Activated T-cell treated with anti-CD3 and anti-CD28 coated beads, Interleukin-2, amount 50 U/mL, for 1 hour (primary cell): Measurements from ENCODE around the gene COPS2.
"Not testable (repeated sequence)": the region's sequence is repeated elsewhere in the genome, so short reads cannot be mapped to it uniquely, and the experiment has no call there.

Experiments
- DNase-seq: peaks from one replicate; pipeline ENCODE4 v3.0.0-alpha.2; 2020

The COPS2 gene

GRCh38 chr15:49155110-49155833 lies at the start of gene COPS2:
TSS of gene COPS2 (minus strand) at chr15:49155599. CDS start at chr15:49155578, 21 bp downstream.
- DNase-seq = peak; percentile 88

DNA sequence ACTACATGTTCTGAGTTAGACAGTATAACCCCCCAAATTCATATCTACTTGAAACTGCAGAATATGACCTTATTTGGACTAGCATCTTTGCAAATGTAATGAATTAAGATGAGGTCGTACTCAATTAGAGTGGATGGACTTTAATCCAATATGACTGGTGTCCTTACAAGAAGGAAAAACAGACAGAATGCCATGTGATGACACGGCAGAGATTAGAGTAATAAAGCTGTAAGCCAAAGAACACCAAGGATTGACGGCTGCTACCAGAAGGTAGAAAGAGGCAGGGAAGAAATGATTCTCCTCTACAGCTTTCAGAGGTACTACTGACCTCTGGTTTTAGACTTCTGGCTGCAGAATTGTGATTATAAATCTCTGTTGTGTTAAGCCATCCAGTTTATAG lies 44.9 kb upstream of the COPS2 start:
- no peak for DNase-seq

DNA sequence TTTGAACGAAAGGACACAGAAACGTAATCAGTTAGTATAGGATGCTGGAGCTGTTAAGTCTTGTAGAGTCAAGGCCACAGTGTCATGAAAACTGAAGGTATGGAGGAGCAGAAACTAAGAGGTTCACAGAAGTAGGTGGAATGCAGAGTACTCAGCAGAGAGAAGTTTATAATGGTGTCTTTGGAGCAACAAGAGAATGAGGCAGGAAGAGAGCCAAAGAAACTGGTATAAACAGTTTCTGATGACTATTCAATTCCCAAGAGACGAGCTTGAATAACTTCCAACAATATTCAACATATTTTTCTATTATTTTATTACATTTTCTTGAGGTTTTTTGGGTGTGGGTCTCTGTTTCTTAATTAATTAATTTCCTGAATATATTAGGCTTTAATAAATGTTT lies 44.3 kb upstream of the COPS2 start:
- no peak for DNase-seq

DNA sequence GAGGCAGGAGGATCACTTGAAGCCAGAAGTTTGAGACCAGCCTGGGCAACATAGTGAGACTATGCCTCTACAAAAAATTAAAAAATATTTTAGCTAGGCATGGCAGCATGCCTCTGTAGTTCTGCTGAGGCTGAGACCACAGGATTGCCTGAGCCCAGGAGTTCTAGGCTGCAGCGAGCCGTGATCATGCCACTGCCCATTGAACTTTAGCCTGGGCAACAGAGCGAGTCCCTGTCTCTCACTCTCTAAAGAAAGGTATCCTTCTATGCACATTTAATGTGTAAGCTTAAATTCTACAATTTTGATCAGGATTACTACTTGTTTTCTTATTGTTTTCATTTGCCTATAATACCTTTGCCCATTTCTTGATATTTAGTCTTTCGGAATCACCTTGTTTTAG lies 41.5 kb upstream of the COPS2 start:
- no peak for DNase-seq

GRCh38 chr15:49191892-49192291 lies 36.5 kb upstream of the COPS2 start:
- DNase-seq = no peak

GRCh38 chr15:49190586-49190985 lies 35.2 kb upstream of the COPS2 start:
- no peak for DNase-seq

DNA sequence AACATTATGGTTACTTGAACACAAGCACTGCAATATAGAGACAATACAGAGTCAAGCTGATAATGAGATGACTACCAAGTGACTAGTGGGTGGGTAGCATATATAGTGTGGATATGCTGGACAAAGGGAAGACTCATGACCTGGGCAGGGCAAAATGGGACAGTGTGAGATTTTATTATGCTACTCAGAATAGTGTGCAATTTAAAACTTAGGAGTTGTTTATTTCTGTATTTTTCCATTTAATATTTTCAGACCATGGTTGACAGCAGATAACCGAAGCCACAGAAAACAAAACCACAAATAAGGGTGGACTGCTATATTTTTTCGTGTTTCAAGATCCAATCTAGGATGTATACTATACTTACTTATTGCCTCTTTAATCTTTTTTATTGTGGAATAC lies 34.2 kb upstream of the COPS2 start:
- DNase-seq = no peak

- no peak for DNase-seq
These were observed 33.5 kb upstream of the COPS2 start for GRCh38 chr15:49188933-49189332.

DNA sequence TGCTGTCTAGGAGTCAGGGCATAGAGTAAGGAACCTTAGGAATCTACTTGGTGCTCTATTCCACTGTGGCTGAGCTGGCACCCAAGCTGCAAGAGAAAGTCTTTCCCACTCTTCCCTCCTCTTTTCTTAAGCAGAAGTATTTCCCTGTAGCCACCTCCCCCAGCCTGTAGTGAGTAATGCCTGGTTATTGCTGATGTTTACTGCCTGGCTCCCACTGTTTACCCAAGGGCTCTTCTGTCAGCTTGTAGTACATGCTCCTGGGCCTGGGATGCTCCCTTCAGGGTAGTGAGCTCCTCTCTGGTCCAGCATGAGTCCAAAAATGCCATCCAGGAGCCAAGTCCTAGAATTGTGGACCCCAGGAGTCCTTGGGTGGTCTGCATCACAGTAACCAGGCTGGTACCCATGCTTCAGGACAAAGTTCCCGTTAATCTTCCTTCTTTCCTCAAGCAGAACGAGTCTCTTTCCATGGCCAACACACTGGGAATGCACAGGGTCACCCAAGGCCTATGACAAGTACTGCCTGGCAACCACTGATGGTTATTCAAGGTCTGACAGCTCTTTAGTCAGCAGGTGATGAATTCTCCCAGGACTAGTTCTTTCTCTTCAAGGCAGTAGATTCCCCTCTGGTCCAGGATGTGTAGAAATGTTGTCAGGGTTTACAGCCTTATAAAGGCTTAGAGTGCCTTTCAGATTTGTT lies 32.3 kb upstream of the COPS2 start:
- no peak for DNase-seq

DNA sequence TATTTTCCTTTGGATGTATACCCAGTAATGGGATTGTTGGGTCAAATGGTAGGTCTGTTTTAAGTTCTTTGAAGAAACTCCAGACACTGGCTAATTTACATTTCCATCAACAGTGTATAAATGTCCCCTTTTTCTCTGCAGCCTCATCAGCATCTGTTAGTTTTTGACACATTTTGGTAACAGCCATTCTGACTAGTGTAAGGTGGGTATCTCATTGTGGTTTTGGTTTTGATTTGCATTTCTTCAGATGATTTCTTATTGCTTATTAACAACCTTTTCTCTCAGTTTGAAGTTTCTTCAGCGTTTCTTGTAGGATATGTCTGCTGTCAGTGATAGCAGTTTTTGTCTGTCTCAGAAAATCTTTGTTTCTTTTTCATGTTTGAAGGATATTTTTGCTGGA lies 30.1 kb upstream of the COPS2 start:
- no peak for DNase-seq

GRCh38 chr15:49183741-49184140 lies 28.3 kb upstream of the COPS2 start:
- DNase-seq = not testable (repeated sequence)

DNA sequence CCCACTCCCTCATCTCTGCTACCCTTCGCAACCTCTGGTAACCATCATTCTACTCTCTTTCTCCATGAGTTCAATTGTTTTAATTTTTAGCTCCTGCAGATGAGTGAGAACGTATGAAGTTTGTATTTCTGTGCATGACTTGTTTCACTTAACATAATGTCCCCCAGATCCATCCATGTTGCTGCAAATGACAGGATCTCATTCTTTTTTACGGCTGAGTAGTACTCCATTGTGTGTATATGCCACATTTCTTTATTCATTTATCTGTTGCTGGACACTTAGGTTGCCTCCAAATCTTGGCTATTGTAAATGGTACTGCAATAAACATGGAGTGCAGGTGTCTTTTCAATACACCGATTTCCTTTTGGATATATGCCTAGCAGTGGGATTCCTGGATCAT lies 26.7 kb upstream of the COPS2 start:
- DNase-seq = no peak

- DNase-seq = no peak
These were observed 24.2 kb upstream of the COPS2 start for GRCh38 chr15:49179433-49180190.

DNA sequence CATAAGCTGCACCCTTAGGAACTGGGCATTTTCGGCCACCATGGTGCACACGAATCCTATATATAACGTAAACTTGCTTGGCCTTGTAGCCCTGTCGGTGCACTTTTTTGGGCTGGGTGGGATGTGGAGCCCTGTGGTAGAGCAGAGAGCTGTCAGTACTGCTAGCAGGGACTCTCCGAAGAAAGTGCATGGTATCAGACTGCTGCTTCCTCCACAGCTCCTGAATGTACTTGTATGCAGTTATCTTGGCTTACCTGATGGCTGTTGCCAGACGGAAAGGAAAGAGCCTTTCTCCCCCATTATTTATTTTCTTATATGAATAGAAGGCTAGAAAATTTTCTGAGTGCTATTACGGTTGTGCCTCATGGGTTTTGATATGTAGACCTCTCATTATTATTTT lies 23.1 kb upstream of the COPS2 start:
- DNase-seq = no peak

DNA sequence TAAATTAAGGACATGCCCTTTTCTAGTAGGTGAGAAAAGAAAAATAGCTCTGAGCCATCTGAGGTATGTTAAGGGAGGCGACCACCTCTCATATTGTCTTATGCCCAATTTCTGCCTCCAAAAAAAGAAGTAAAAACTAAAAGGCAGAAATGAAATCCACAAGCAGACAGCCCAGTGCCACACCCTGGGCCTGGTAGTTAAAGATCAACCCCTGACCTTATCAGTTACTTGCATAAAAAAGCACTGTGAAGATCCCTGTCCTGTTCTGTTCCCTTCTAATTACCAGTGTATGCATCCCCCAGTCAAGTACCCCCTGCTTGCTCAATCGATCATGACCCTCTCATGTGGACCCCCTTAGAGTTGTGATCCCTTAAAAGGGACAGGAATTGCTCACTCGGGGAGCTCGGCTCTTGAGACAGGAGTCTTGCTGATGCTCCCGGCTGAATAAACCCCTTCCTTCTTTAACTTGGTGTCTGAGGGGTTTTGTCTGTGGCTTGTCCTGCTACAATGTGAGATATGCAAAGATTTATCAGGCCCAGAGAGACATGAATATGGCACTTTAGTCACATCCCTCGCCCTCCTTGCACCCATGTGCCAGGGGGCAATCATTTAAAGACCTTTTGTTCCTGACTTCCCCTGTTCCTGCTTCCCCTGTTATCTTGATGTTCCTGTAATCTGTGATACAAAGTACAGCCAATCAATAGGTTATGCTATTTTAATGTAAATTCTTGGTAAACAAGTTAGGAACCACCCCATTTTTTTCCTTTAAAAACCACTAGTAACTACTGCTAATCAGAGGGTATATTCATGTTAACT lies 20.4 kb upstream of the COPS2 start:
- not testable (repeated sequence) for DNase-seq

GRCh38 chr15:49174902-49175301 lies 19.5 kb upstream of the COPS2 start:
- DNase-seq = no peak

DNA sequence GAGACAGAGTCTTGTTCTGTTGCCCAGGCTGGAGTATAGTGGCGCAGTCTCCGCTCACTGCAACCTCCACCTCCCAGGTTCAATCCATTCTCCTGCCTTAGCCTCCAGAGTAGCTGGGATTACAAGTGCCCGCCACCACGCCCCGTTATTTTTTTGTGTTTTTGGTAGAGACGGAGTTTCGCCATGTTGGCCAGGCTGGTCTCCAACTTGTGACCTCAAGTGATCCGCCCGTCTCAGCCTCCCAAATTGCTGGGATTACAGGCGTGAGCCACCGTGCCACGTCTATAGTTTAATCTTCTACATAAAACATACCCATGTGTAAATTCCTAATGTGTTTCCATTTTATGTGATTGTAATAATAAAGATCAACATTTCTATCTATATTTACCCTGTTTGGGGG lies 16.4 kb upstream of the COPS2 start:
- DNase-seq = no peak

DNA sequence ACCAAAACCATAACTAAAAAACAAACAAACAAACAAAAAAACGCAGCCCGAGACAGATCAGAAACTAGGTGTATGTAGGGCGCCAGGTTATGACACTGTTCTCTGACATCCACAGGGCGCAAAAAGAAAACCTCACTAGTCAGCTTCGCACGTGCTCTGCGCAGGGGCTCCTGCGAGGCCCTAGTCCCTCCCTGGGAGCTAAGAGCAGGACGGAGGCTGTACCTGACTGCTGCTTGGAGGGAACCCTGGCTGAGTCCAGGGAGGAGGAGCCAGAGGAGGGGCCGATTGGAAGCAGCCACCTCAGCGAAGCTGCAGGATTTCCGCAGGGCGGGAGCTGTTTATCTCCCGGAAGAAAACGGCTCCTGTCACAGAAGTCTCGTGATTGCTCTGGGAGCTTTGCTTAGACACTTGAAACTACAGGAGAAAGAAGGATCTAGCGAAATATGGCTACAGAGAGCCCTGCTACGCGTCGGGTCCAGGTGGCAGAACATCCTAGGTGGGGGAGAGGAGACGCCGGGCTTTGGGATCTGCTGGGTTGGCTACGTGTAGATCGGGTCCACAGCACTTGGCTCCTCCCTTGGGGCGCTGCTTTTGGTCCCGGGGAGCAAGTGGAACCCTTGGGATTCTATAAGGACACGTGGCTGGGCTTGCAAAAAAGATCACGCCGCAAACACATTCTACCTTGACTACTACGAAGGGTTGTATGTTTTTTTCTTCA lies 14.6 kb upstream of the COPS2 start, which contains the start of gene GALK2:
Gene GALK2, plus strand, starts transcription at position 368 of the 718 bp plus-strand sequence. Its CDS starts 76 bp downstream, at position 444.
- peak; percentile 78 for DNase-seq

DNA sequence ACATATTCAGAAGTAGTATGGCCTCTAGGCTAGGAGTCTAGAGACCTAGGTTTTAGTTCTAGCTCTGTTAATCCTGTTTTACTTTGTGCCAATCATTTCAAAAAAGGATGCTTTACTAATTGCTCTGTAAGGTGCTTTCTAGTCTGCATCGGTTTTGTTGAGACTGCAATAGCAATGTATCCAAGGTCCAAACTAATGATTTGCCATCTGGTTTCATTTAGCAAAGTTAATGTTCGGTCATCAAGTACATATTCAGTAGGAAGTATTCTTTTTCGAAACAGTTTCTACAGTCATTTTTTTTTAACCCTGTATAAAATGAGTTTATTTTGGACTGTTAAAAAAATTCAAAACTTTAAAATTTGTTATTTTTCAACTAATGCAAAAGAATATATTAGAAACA lies 12.6 kb upstream of the COPS2 start:
- no peak for DNase-seq

DNA sequence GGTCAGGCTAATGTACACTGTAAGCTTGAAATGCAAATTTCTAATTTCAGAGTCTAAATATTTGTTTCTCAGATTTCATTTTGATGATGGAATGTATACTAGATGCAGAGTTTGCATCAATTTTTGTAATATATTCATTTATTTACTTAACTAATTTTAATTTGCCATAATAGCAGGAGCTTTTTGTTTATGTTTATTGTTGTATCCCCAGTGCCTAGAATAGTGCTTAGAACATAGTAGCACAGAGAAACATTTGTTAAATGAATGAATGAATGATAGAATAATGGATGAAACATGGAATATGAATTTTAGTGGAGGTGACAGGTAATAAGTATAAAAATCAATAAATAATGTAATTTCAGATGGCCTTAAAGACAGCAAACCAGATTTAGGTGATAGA lies 9.5 kb upstream of the COPS2 start:
- no peak for DNase-seq

- DNase-seq = no peak
These were observed 8.3 kb upstream of the COPS2 start for GRCh38 chr15:49163678-49164077.
